Natural killer cell (primary cell): ENCODE data around the gene MIPEP. TPM values are rescaled to one million over a fixed set of nuclear protein-coding genes. Genes with fewer than 3 reads are reported as not detected.

Experiments used
- ATAC-seq, 3 donors: fragments of 150-1000 bp in 2 of 3; fragments of 200-7000 bp in 1 of 3; cut with Tn5 transposase; 1 replicate in 1 of 3; 2 replicates in 2 of 3; pipeline ENCODE4 v1.10.0; 2021; ENCODE audit warnings: mild to moderate bottlenecking in 2 of 3, moderate library complexity in 2 of 3
- DNase-seq, 2 donors: peaks; one replicate each; pipeline versions ENCODE4 v3.0.0 to v3.0.0-alpha.2; 2013 to 2021; ENCODE audit warnings: mixed read lengths in 1 of 2
- H3K27ac ChIP-seq: one replicate; pipeline ENCODE4 v1.5.1; 2013; ENCODE audit warnings: mild to moderate bottlenecking, low read length
- H3K27me3 ChIP-seq: one replicate; pipeline ENCODE4 v1.6.1; 2013; ENCODE audit warnings: low read length; ENCODE audit not compliant: control insufficient read depth, insufficient read depth
- H3K36me3 ChIP-seq: one replicate; pipeline ENCODE4 v1.6.1; 2013; ENCODE audit warnings: low read length; ENCODE audit not compliant: control insufficient read depth, insufficient read depth
- H3K4me1 ChIP-seq: one replicate; pipeline ENCODE4 v1.6.1; 2013; ENCODE audit warnings: low read length; ENCODE audit not compliant: control insufficient read depth, insufficient read depth
- H3K4me3 ChIP-seq: one replicate; pipeline ENCODE4 v1.5.1; 2013; ENCODE audit warnings: low read length
- H3K9me3 ChIP-seq: one replicate; pipeline ENCODE4 v1.6.1; 2013; ENCODE audit warnings: low read length; ENCODE audit not compliant: control insufficient read depth, insufficient read depth
- H3K27ac Mint-ChIP-seq, 2 donors: one replicate each; pipeline ENCODE4 v1.8.0; 2022; ENCODE audit warnings: mild to moderate bottlenecking in 2 of 2, mixed read lengths in 2 of 2, moderate library complexity in 1 of 2
- H3K27me3 Mint-ChIP-seq, 2 donors: one replicate each; pipeline ENCODE4 v1.8.0; 2022; ENCODE audit warnings: low read depth in 2 of 2, mixed read lengths in 2 of 2
- H3K36me3 Mint-ChIP-seq: one replicate; pipeline ENCODE4 v1.8.0; 2022; ENCODE audit warnings: mixed read lengths
- H3K4me1 Mint-ChIP-seq, 2 donors: one replicate each; pipeline ENCODE4 v1.8.0; 2022; ENCODE audit warnings: mixed read lengths in 2 of 2
- H3K4me3 Mint-ChIP-seq: one replicate; pipeline ENCODE4 v1.8.0; 2022; ENCODE audit warnings: mild to moderate bottlenecking, moderate library complexity, mixed read lengths
- H3K9me3 Mint-ChIP-seq, 2 donors: one replicate each; pipeline ENCODE4 v1.8.0; 2022; ENCODE audit warnings: mixed read lengths in 2 of 2
- WGBS: methylation state at CpG from one replicate; pipeline ENCODE4 v1.1.7; 2013; ENCODE audit warnings: missing lambda C conversion rate; ENCODE audit not compliant: insufficient coverage; 5-methylcytosine and 5-hydroxymethylcytosine counted together
- intact Hi-C: fragments of 100-400 bp; cut with micrococcal nuclease; formaldehyde crosslinking; loops from one replicate; pipeline ENCODE4 v1.14.2; 2022
- total RNA-seq, 4 donors: library from RNA; stranded (reverse); fragments of 120-200 nt in 1 of 4; gene quantifications; one replicate each; pipeline versions ENCODE4 v1.2.3 to v1.2.4, GENCODE V29; 2013 to 2022
- TF ChIP-seq, protein P1 (sequence below): fragments of 200-600 bp; IDR thresholded peaks from one replicate; pipeline ENCODE4 v1.8.0; 2022; ENCODE audit warnings: antibody characterized with exemption

The MIPEP gene
- total RNA-seq, 3 donors from 2014 or later (not counting 1 experiment from before 2014, with no cell fraction given) = 9.7 to 10.1 (median 9.7) TPM

DNA sequence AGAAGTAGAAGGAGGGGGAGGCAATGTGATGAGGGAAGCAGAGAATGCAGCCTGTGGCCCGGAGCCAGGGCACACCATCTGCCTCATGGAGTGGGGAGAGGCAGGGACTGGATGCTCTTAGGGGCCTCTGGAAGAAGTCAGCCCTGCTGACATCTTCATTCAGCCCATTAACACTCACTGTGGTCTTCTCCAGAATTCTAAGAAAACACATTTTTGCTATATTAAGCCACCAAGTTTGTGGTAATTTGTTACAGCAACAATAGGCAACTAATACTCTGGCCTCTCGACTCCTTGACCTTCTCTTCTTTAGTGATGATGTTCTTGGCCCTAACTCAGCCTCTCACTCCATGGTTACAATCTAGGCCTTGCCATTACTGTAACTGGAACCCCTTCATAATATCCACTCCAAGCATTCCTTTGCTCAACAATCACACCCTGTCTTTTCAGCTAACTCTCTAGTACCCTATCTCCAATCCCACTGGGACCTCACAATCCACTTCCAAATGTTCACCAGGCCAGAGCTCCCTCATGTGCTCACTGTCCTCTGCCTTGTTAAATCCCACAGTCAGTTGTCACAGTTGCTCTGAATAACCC lies 98.5 kb downstream of the MIPEP start:
- no peak for DNase-seq
- H3K27ac Mint-ChIP-seq = no peak overlapping the region
- Histone ChIP-seq H3K27ac (no peak overlapping the region), H3K36me3 (no peaks in the 10 kb centered on the region), H3K4me3 (no peak overlapping the region), H3K27me3 (no peaks in the 10 kb centered on the region), H3K4me1 (no peaks in the 10 kb centered on the region), H3K9me3 (no peaks in the 10 kb centered on the region)
- no peak for ATAC-seq
- TF ChIP-seq, protein P1, sequence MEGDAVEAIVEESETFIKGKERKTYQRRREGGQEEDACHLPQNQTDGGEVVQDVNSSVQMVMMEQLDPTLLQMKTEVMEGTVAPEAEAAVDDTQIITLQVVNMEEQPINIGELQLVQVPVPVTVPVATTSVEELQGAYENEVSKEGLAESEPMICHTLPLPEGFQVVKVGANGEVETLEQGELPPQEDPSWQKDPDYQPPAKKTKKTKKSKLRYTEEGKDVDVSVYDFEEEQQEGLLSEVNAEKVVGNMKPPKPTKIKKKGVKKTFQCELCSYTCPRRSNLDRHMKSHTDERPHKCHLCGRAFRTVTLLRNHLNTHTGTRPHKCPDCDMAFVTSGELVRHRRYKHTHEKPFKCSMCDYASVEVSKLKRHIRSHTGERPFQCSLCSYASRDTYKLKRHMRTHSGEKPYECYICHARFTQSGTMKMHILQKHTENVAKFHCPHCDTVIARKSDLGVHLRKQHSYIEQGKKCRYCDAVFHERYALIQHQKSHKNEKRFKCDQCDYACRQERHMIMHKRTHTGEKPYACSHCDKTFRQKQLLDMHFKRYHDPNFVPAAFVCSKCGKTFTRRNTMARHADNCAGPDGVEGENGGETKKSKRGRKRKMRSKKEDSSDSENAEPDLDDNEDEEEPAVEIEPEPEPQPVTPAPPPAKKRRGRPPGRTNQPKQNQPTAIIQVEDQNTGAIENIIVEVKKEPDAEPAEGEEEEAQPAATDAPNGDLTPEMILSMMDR = no peak
- H3K36me3 Mint-ChIP-seq = no peaks in the 10 kb centered on the region
- whole genome bisulfite sequencing = 95% methylated on average over 2 of the region's 2 CpGs
- intact Hi-C loops = no loop called here
- H3K9me3 Mint-ChIP-seq = no peaks in the 10 kb centered on the region
- no peaks in the 10 kb centered on the region for H3K4me1 Mint-ChIP-seq
- H3K4me3 Mint-ChIP-seq = no peak overlapping the region
- no peaks in the 10 kb centered on the region for H3K27me3 Mint-ChIP-seq

GRCh38 chr13:23789576-23790346 lies 99.4 kb downstream of the MIPEP start:
- no peaks in the 10 kb centered on the region for H3K27me3 Mint-ChIP-seq
- Histone ChIP-seq H3K9me3 (no peaks in the 10 kb centered on the region), H3K4me1 (no peaks in the 10 kb centered on the region), H3K36me3 (no peaks in the 10 kb centered on the region), H3K4me3 (no peak overlapping the region), H3K27me3 (no peaks in the 10 kb centered on the region), H3K27ac (no peak overlapping the region)
- no peaks in the 10 kb centered on the region for H3K4me1 Mint-ChIP-seq
- no peaks in the 10 kb centered on the region for H3K9me3 Mint-ChIP-seq
- H3K27ac Mint-ChIP-seq = no peak overlapping the region
- no peak overlapping the region for H3K4me3 Mint-ChIP-seq
- TF ChIP-seq, protein P1 = no peak
- no peak for ATAC-seq
- no peak for DNase-seq
- WGBS = 85% methylated on average over 10 of the region's 10 CpGs
- intact Hi-C loops = no loop called here
- no peaks in the 10 kb centered on the region for H3K36me3 Mint-ChIP-seq

DNA sequence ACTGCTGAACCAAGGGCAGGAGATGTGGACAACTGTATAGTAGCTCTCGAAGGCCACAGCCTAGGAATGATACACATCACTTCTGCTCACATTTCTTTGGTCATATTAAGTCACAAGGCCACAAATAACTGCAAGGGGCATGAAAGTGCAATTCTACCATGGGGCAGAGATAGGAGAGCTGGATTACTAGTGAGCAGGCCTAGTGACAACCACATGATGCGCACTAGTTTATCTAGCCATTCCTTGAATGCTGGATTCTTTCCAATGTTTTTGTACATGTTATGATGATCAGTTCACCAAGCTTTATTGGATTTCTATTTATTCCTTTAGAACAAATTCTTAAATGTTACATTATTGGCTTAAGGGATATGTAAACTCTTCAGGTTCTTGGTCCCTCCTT lies 100.7 kb downstream of the MIPEP start:
- Histone ChIP-seq H3K4me3 (no peak overlapping the region), H3K9me3 (no peaks in the 10 kb centered on the region), H3K27me3 (no peaks in the 10 kb centered on the region), H3K36me3 (no peaks in the 10 kb centered on the region), H3K4me1 (no peaks in the 10 kb centered on the region), H3K27ac (no peak overlapping the region)
- H3K36me3 Mint-ChIP-seq = no peaks in the 10 kb centered on the region
- DNase-seq (no peak), ATAC-seq (no peak)
- intact Hi-C loops = no loop called here
- TF ChIP-seq, protein P1 = no peak
- no peaks in the 10 kb centered on the region for H3K27me3 Mint-ChIP-seq
- no peaks in the 10 kb centered on the region for H3K4me1 Mint-ChIP-seq
- H3K27ac Mint-ChIP-seq = no peak overlapping the region
- H3K4me3 Mint-ChIP-seq = no peak overlapping the region
- 100% methylated on average over 1 of the region's 2 CpGs for WGBS
- no peaks in the 10 kb centered on the region for H3K9me3 Mint-ChIP-seq
